Measurements from ENCODE around the gene ADORA2A. TPM values are rescaled to one million over a fixed set of nuclear protein-coding genes. Genes with fewer than 3 reads are reported as not detected.

ADORA2A gene
- total and polyA plus RNA-seq, 2 experiments from 2014 or later, result 0.54 to 0.64 TPM

GRCh38 chr22:24463071-24463760 lies 35.8 kb downstream of the ADORA2A start:
- Histone ChIP-seq H3K4me2 (ENCODE audit: unreplicated experiment) (no peak overlapping the region), H3K9me3 (ENCODE audit: low read depth) (no peaks in the 10 kb centered on the region), H3K9me2 (ENCODE audit: insufficient read depth) (no peaks in the 10 kb centered on the region), H3K27ac (no peak overlapping the region), H3K9ac (no peak overlapping the region), H4K20me1 (ENCODE audit: insufficient read depth) (no peaks in the 10 kb centered on the region), H3K4me1 (ENCODE audit: insufficient read depth) (peaks cover 25% of the 10 kb centered on the region), H3K79me2 (ENCODE audit: insufficient read depth) (no peaks in the 10 kb centered on the region), H3K36me3 (ENCODE audit: low read depth) (no peaks in the 10 kb centered on the region), H3F3A (ENCODE audit: insufficient read depth) (peaks cover 12% of the 10 kb centered on the region), H3K4me3 (no peak overlapping the region), H3K27me3 (replicated peaks; ENCODE audit: insufficient read depth) (no peaks in the 10 kb centered on the region), H2AFZ (no peak overlapping the region)
- TF ChIP-seq EZH2 (IDR thresholded peaks at IDR 0.05; ENCODE audit: insufficient read depth, poor library complexity, severe bottlenecking) (no peak), EZH2phosphoT487 (IDR thresholded peaks at IDR 0.05; ENCODE audit: insufficient read depth, low read depth) (no peak)
- DNase-seq, result no peak
- WGBS, 2 experiments (ENCODE audit: low coverage in 1 of 2, low lambda C conversion rate in 2 of 2, missing lambda C conversion rate in 2 of 2), result 88 to 94% methylated on average over 6 of the region's 6 CpGs
- in situ Hi-C loops (cut with MboI), result no loop called here

GRCh38 chr22:24465566-24465965 lies 38.2 kb downstream of the ADORA2A start:
- no peak overlapping the region for H3K4me2 ChIP-seq (ENCODE audit: unreplicated experiment)
- H3K27ac ChIP-seq, result no peak overlapping the region
- 53 to 59% methylated on average over 5 of the region's 5 CpGs for WGBS, 2 experiments (ENCODE audit: low coverage in 1 of 2, low lambda C conversion rate in 2 of 2, missing lambda C conversion rate in 2 of 2)
- H3K4me3 ChIP-seq, result no peak overlapping the region
- peaks cover 12% of the 10 kb centered on the region for H3F3A ChIP-seq (ENCODE audit: insufficient read depth)
- in situ Hi-C loops (cut with MboI), result no loop called here
- no peaks in the 10 kb centered on the region for H3K27me3 ChIP-seq (replicated peaks; ENCODE audit: insufficient read depth)
- peaks cover 25% of the 10 kb centered on the region for H3K4me1 ChIP-seq (ENCODE audit: insufficient read depth)
- no peaks in the 10 kb centered on the region for H4K20me1 ChIP-seq (ENCODE audit: insufficient read depth)
- H2AFZ ChIP-seq, result peak overlapping the region; percentile 57
- no peaks in the 10 kb centered on the region for H3K79me2 ChIP-seq (ENCODE audit: insufficient read depth)
- peak; percentile 56 for DNase-seq
- H3K9me2 ChIP-seq (ENCODE audit: insufficient read depth), result no peaks in the 10 kb centered on the region
- no peaks in the 10 kb centered on the region for H3K36me3 ChIP-seq (ENCODE audit: low read depth)
- H3K9me3 ChIP-seq (ENCODE audit: low read depth), result no peaks in the 10 kb centered on the region
- TF ChIP-seq EZH2phosphoT487 (IDR thresholded peaks at IDR 0.05; ENCODE audit: insufficient read depth, low read depth), result no peak
- no peak for TF ChIP-seq EZH2 (IDR thresholded peaks at IDR 0.05; ENCODE audit: insufficient read depth, poor library complexity, severe bottlenecking)
- no peak overlapping the region for H3K9ac ChIP-seq

- no peak overlapping the region for H3K27ac ChIP-seq
- H3K27me3 ChIP-seq (replicated peaks; ENCODE audit: insufficient read depth), result no peaks in the 10 kb centered on the region
- peak overlapping the region; percentile 57 for H2AFZ ChIP-seq
- peaks cover 12% of the 10 kb centered on the region for H3F3A ChIP-seq (ENCODE audit: insufficient read depth)
- peaks cover 25% of the 10 kb centered on the region for H3K4me1 ChIP-seq (ENCODE audit: insufficient read depth)
- no peaks in the 10 kb centered on the region for H3K79me2 ChIP-seq (ENCODE audit: insufficient read depth)
- no peaks in the 10 kb centered on the region for H4K20me1 ChIP-seq (ENCODE audit: insufficient read depth)
- no peaks in the 10 kb centered on the region for H3K9me2 ChIP-seq (ENCODE audit: insufficient read depth)
- no peak overlapping the region for H3K4me3 ChIP-seq
- TF ChIP-seq EZH2phosphoT487 (IDR thresholded peaks at IDR 0.05; ENCODE audit: insufficient read depth, low read depth) (no peak), EZH2 (IDR thresholded peaks at IDR 0.05; ENCODE audit: insufficient read depth, poor library complexity, severe bottlenecking) (no peak)
- in situ Hi-C loops (cut with MboI), result no loop called here
- H3K36me3 ChIP-seq (ENCODE audit: low read depth), result no peaks in the 10 kb centered on the region
- no peak overlapping the region for H3K4me2 ChIP-seq (ENCODE audit: unreplicated experiment)
- no peaks in the 10 kb centered on the region for H3K9me3 ChIP-seq (ENCODE audit: low read depth)
- 99% methylated on average over 3 of the region's 3 CpGs for WGBS, 2 experiments (ENCODE audit: low coverage in 1 of 2, low lambda C conversion rate in 2 of 2, missing lambda C conversion rate in 2 of 2)
- no peak overlapping the region for H3K9ac ChIP-seq
- DNase-seq, result no peak
These were observed 38.6 kb downstream of the ADORA2A start for GRCh38 chr22:24465975-24466374.

DNA sequence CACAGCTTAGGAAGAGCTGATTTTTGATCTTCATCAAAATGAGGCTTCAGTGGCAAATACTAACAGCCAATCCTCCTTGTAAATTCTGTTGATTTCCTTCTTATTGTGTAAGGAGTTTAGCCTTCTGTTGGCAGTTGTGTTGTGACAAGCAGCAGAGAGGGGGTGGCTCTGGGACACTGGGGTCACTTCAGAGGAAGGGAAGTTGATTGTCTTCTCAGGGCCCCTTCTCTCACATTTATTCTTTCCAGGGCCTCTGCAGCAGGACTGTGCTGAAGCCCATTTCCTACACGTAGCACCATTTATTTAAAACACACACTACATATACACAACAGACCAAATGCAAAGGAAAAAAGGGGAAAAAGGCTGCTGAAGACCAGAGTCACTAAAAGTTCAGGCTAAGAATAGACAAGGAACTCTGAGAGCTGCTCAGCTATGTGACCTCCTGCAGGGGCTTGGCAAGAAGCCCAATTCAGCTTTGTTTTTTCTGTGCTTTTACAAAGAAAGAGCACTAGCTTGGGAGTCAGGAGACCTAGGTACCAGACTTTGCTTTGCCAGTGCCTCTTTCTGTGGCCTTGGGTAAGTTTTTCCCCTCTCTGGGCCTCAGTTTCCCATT lies 39.4 kb downstream of the ADORA2A start:
- Histone ChIP-seq H3K9ac (no peak overlapping the region), H3K36me3 (ENCODE audit: low read depth) (no peaks in the 10 kb centered on the region), H3K27me3 (replicated peaks; ENCODE audit: insufficient read depth) (no peaks in the 10 kb centered on the region), H3K4me2 (ENCODE audit: unreplicated experiment) (peak overlapping the region; percentile 11), H3K79me2 (ENCODE audit: insufficient read depth) (no peaks in the 10 kb centered on the region), H3K9me3 (ENCODE audit: low read depth) (no peaks in the 10 kb centered on the region), H3K4me3 (no peak overlapping the region), H2AFZ (peak overlapping the region; percentile 29; the same call in 1 of the 2 replicates), H3K27ac (no peak overlapping the region), H4K20me1 (ENCODE audit: insufficient read depth) (no peaks in the 10 kb centered on the region), H3K4me1 (ENCODE audit: insufficient read depth) (peaks cover 25% of the 10 kb centered on the region), H3F3A (ENCODE audit: insufficient read depth) (peaks cover 12% of the 10 kb centered on the region), H3K9me2 (ENCODE audit: insufficient read depth) (no peaks in the 10 kb centered on the region)
- TF ChIP-seq EZH2 (IDR thresholded peaks at IDR 0.05; ENCODE audit: insufficient read depth, poor library complexity, severe bottlenecking) (no peak), EZH2phosphoT487 (IDR thresholded peaks at IDR 0.05; ENCODE audit: insufficient read depth, low read depth) (no peak)
- WGBS, 2 experiments (ENCODE audit: low coverage in 1 of 2, low lambda C conversion rate in 2 of 2, missing lambda C conversion rate in 2 of 2), result 79 to 85% methylated on average over 1 of the region's 1 CpG
- in situ Hi-C loops (cut with MboI), result no loop called here
- peak; percentile 52 for DNase-seq
